ENCODE results near the gene SLC9A9. TPM values are rescaled to one million over a fixed set of nuclear protein-coding genes. Genes with fewer than 3 reads are reported as not detected.

SLC9A9 gene
- total and polyA plus RNA-seq, 2 of the 8 experiments (the other 6 are each of a cell fraction or from before 2014, with no cell fraction given) = 0.48 to 1.1 TPM

DNA sequence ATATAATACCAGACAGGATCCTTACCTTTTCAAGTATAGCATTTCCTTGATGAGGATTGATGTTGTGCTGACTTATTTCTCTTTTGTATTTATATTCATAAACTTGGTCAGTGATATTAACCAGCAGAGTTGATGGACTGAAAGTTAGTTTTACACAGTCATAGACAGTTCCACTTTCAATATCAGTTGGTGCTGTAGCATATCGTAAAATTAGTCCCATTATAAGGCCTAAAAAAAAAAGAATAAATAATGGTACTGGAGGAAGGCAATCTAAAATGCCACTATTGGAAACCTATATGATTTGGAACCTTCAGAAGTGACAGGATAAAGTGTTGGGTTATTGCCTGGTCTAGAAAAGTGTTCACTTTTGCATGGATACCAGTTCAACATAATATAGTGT is 16.3 kb downstream of the SLC9A9 start:
- Histone ChIP-seq H4K8ac (ENCODE audit: extremely low read depth, insufficient read depth, low read length) (no peak overlapping the region), H2AK5ac (ENCODE audit: low read depth, low read length) (no peak overlapping the region), H4K20me1 (replicated peaks in 1 of 2; ENCODE audit: control insufficient read depth in 1 of 2, insufficient read depth in 2 of 2, low read length in 2 of 2) (no peaks in the 10 kb centered on the region), H2BK5ac (ENCODE audit: low read depth, low read length) (no peak overlapping the region), H2BK120ac (replicated peaks; ENCODE audit: low read depth, low read length) (no peak overlapping the region), H3K18ac (ENCODE audit: extremely low read depth, low read length) (no peak overlapping the region), H3K4me2 (ENCODE audit: insufficient read depth in 1 of 2, low read depth in 2 of 2, low read length in 2 of 2) (no peak overlapping the region), H3K9me3 (ENCODE audit: insufficient read depth in 2 of 2, low read depth in 1 of 2, low read length in 1 of 2) (no peaks in the 10 kb centered on the region), H2BK12ac (ENCODE audit: low read depth, low read length) (no peak overlapping the region), H3K4me3 (ENCODE audit: extremely low read depth in 1 of 4, insufficient read depth in 2 of 4, low read depth in 3 of 4, low read length in 4 of 4) (no peak overlapping the region), H4K5ac (ENCODE audit: insufficient read length, low read depth, low read length) (no peak overlapping the region), H3K56ac (replicated peaks; ENCODE audit: insufficient read length, low read depth, low read length) (no peak overlapping the region), H3K23me2 (ENCODE audit: low read depth, low read length) (no peaks in the 10 kb centered on the region), H3K9ac (replicated peaks in 1 of 4; ENCODE audit: extremely low read depth in 1 of 4, low read depth in 3 of 4, low read length in 3 of 4) (no peak overlapping the region), H3K23ac (ENCODE audit: insufficient read length) (no peak overlapping the region), H3K14ac (ENCODE audit: insufficient read length) (no peak overlapping the region), H3K79me2 (ENCODE audit: control insufficient read depth in 1 of 2, insufficient read depth in 2 of 2, low read length in 2 of 2) (no peaks in the 10 kb centered on the region), H3K27me3 (replicated peaks in 1 of 4; ENCODE audit: control insufficient read depth in 3 of 4, extremely low read depth in 1 of 4, insufficient read depth in 3 of 4, low read length in 3 of 4) (no peaks in the 10 kb centered on the region), H2BK20ac (ENCODE audit: low read length) (no peak overlapping the region), H3K36me3 (ENCODE audit: control insufficient read depth in 2 of 4, insufficient read depth in 4 of 4, low read length in 3 of 4) (no peaks in the 10 kb centered on the region), H3K4ac (replicated peaks; ENCODE audit: insufficient read length, low read depth, low read length) (no peak overlapping the region), H3K79me1 (ENCODE audit: low read depth, low read length) (no peaks in the 10 kb centered on the region), H2AFZ (ENCODE audit: low read length) (no peak overlapping the region), H4K91ac (replicated peaks; ENCODE audit: insufficient read length, low read length) (no peak overlapping the region), H2BK15ac (ENCODE audit: low read length) (no peak overlapping the region), H3K4me1 (replicated peaks in 1 of 4; ENCODE audit: control insufficient read depth in 3 of 4, insufficient read depth in 4 of 4, low read length in 3 of 4) (no peaks in the 10 kb centered on the region), H3K27ac (ENCODE audit: low read depth, low read length) (no peak overlapping the region)
- 68% methylated on average over 1 of the region's 1 CpG; no CpG with 5 or more reads in 1 of the 2 experiments for WGBS, 2 experiments (ENCODE audit: extremely low coverage in 1 of 2, insufficient coverage in 1 of 2, insufficient read length in 1 of 2, insufficient replicate concordance in 2 of 2, low coverage in 1 of 2, low lambda C conversion rate in 2 of 2, missing lambda C conversion rate in 1 of 2)
- no peak for FAIRE-seq
- ChIA-PET POLR2A (ENCODE audit: partially characterized antibody) (no interaction called here), CTCF (ENCODE audit: partially characterized antibody) (no interaction called here)
- no peak for DNase-seq (ENCODE audit: low read depth in 1 of 2, low spot score in 2 of 2)
- TF ChIP-seq CHD2 (IDR thresholded peaks at IDR 0.05; ENCODE audit: low read length) (no peak), CBX8 (IDR thresholded peaks at IDR 0.05; ENCODE audit: borderline replicate concordance, low read depth, low read length) (no peak), TEAD4 (IDR thresholded peaks at IDR 0.05; ENCODE audit: low read depth, low read length) (no peak), POLR2AphosphoS5 (IDR thresholded peaks at IDR 0.05; ENCODE audit: low read depth, low read length) (no peak), BCL11A (IDR thresholded peaks at IDR 0.05; ENCODE audit: low read depth in 2 of 2, low read length in 2 of 2) (no peak), EZH2 (IDR thresholded peaks at IDR 0.05; ENCODE audit: low read depth, low read length, severe bottlenecking) (no peak), KDM5A (IDR thresholded peaks at IDR 0.05; ENCODE audit: low read length) (no peak), RBBP5 (IDR thresholded peaks at IDR 0.05; ENCODE audit: borderline replicate concordance, low read depth, low read length) (no peak), RXRA (IDR thresholded peaks at IDR 0.05; ENCODE audit: insufficient read depth, low read depth, low read length) (no peak), SP4 (IDR thresholded peaks at IDR 0.05; ENCODE audit: low read length) (no peak), EGR1 (IDR thresholded peaks at IDR 0.05; ENCODE audit: borderline replicate concordance, low read depth, low read length) (no peak), JUN (IDR thresholded peaks at IDR 0.05; ENCODE audit: low read depth, low read length) (no peak), RNF2 (IDR thresholded peaks at IDR 0.05; ENCODE audit: borderline replicate concordance, low read depth, low read length, missing control alignments, poor library complexity, severe bottlenecking) (no peak), SIRT6 (IDR thresholded peaks at IDR 0.05; ENCODE audit: low read length) (no peak)
- TF ChIP-seq, protein P1, sequence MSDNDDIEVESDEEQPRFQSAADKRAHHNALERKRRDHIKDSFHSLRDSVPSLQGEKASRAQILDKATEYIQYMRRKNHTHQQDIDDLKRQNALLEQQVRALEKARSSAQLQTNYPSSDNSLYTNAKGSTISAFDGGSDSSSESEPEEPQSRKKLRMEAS (IDR thresholded peaks at IDR 0.05) = no peak
